GM21526 (cell line): ENCODE measurements around the gene HDAC7.

Experiments
- ATAC-seq: cut with Tn5 transposase; IDR thresholded peaks from one replicate; pipeline ENCODE4 v1.9.1; 2021; ENCODE audit warnings: moderate library complexity; ENCODE audit not compliant: unreplicated experiment, low FRiP score

The HDAC7 gene

GRCh38 chr12:47799357-47799955, 20.2 kb downstream of the HDAC7 start:
- no peak for ATAC-seq

- ATAC-seq = no peak
Observed at GRCh38 chr12:47798382-47798948, 21.2 kb downstream of the HDAC7 start.

DNA sequence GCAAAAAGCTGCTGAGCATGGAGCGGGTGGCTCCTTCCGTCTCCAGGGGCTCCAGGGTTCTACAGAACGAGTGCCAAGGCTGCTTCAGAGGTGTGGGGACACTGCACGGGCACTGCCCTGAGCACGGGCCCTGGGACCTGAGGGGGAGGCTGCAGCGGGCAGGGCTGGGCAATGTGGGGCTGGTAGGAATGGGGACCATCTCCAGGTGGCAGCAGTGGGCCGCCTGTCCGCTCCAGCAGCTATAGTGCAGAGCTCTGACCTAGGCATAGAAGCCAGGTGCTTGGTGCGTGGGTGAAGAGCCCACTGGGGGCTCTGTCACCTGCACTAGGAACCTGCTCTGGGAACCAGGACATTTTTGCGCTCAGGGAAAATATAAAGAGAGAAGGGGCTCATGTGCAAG, 22.3 kb downstream of the HDAC7 start:
- ATAC-seq = no peak

- no peak for ATAC-seq
Observed at GRCh38 chr12:47795814-47796411, 23.8 kb downstream of the HDAC7 start.

DNA sequence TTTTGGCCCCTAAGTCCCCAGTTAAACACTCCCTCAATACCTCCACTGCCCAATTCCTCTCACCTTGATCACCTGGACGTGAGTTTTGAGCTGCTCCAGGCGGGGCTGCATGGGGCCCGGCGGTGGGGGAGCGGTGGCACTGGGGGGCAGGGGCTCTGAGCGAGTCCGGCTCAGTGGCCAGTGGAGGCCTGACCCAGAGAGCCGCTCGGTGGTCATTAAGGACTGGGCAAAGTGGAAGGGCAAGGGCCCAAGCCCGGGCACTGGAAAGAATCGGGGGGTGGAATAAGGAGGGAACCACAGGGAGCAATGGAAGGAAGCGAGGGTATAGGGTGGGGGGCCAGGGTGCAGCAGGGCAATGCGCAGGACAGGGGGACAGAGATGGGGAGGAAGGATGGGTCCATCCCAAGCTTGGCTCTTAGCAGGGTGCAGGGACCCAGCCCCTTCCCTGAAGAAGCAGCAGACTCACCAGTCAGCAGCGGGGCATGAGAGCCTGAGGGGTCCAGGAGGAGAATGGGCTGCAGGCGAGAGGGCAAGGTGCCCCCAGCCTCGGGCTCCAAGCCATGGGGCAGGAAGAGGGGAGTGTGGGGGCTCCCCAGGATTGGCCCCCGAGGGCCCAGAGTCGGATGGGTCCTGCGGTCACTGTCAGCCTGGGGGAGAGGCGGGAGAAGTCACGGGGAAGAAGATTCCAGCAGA, 24.4 kb downstream of the HDAC7 start:
- no peak for ATAC-seq

- no peak for ATAC-seq
Observed at GRCh38 chr12:47794679-47795078, 25.0 kb downstream of the HDAC7 start.

GRCh38 chr12:47793015-47793681, 26.6 kb downstream of the HDAC7 start:
- no peak for ATAC-seq

DNA sequence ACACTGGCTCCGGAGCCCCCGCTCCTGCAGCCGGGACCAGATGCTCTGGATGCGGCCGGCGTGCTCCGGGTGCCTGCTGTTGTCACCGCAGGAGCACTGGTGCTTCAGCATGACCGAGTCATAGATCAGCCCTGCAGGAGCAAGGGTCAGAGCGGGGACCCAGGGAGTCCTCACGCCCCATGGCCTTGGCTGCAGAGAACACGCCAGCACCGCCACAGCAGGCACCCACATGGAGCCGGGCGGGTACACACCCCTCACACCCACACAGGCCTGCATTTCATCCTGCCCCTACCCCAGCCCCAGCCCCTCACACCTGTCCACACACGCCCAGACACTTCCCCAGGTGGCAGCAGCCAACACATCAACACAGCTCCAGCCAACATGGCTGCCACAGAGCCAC, 27.8 kb downstream of the HDAC7 start:
- ATAC-seq = no peak

GRCh38 chr12:47791351-47791746, 28.4 kb downstream of the HDAC7 start:
- ATAC-seq = no peak

DNA sequence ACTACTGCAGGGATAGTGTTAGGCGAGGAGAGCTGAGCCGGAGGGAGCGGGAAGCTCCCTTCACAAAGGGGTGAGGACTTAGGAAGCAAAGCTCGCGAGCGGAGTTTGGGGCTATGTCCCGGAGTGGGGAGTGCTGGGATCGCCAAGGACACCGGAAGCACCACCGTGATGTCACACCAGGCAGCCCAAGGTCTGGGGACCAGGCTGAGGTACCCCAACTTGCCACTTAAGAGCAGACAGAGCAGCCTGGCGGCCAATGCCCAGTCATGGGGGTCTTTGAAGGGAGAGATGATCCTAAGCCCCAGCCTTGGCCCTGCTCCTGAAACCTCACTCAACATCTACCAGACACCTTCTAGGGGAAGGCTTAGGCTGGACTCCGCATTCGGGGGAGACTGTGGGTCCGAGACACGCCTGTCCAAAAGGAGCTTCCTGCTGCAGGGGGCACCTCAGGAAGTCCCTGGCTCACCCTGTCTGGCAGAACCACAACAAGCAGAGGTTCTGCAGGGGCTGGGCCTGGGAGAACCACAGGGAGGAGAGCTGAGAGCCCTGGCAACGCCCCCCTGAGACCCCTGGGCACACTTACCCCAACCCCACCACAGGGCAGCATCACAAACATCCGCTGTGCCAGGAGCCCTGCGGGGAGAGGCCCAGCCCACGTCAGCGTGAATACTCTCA, 28.9 kb downstream of the HDAC7 start:
- no peak for ATAC-seq

- no peak for ATAC-seq
Observed at GRCh38 chr12:47789712-47790489, 29.8 kb downstream of the HDAC7 start.

- ATAC-seq = no peak
Observed at GRCh38 chr12:47789141-47789540, 30.6 kb downstream of the HDAC7 start.

- no peak for ATAC-seq
Observed at GRCh38 chr12:47787596-47788319, 31.9 kb downstream of the HDAC7 start.

DNA sequence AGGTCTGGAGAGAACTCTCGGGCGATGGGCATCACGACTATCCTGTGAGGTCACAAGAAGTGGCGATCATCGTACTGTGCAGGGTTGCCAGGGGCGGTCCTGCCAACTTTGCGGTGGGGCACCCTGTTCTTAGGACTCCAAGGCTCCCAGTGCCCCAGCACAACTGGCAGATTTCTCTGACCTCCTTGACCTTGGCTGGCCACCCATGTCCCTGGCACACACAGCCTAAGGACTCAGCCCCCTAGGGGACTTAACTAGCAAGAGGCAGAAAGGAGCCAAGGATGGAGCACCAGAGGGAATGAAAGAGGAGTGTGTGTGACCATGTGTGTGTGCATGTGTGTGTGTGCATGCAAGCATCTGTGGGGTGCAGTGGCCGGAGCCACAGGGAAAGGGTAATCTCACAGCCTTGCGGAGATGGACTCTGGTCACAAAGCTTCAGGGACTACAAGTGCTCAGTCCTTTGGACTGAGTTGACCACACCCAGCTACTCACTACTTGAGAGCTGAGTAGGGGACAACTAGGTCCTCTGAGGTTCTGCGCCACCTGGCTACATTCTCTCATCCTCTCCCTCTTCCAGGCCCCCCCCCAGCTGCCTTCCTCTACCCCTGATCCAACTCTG, 32.9 kb downstream of the HDAC7 start:
- no peak for ATAC-seq

DNA sequence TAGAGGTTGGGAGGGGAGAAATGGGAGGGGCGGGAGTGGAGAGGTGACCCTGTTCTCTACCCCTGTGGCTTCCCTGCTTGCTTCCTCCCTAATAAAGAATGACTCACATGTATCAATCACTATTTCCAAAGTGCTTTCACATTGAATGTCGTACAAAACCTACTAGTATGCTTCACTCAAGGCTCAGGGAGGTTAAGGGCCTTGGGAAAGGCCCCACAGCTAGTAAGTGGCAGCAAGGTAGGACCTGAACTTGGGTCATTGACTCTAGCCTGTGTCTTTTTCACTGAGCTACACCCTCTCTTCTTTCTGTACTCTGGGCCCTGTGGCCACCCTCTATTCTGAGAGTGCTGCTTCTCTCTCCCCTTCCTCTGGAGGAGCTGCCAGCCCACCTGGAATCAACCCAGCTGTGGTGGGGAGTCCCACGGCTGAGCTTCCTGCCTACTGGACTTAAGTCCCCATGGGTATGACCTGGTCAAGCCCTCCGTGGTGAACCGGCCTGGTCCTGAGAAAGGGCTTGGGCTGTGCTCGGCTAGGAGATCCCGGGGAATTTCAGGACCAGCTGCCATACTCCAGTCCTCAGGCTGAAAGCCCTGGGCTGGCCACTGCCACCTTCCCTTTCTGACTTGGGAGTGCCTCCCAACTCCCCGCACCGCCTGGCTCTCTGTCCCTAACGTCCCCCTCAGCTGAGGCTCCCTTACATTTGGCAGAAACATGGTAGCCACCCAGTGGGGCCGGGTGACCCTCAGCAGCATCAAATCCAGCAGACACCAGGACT, 33.6 kb downstream of the HDAC7 start:
- no peak for ATAC-seq

DNA sequence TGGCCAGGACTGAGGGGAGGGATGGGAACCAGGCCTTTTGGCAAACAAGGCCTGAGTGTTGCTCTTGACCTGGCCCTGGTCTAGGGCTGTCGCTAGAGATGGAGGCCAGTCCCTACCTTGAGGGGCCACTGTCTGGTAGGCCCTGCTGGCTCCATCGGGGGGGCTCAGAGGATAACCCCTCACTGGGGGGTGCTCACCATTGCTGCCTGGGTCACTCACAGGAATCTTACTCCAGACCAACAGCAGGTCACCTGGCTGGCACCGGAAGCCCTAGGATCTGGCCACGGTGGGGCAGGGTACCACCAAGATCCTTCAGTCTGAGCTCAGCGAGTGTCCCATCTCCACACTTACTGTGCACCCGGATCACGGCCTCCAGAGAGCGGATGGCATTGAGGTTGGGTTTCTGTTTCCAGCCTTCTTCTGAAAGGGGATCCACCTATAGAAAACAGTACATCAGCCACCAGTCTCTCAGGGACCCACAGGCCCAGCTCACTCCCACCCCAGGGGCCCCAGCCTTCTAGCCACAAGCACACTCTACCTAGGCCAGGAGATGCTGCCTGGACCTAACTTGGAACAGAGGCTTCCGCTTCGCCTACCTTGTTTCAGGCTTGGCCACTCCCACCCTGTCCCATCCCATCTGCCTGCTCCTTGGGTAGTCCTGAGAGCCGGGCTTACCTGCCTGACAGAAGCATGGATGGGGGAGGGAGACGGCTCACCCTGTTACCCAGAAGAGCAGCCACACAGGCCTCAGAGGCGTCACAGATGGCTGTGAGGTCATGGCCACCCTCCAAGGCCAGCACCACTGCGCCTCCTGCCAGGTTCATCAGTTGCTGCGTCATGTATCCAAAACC, 34.4 kb downstream of the HDAC7 start:
- ATAC-seq = no peak
